HEK293 (cell line): ENCODE measurements around the gene SUFU.

Source experiments
- CTCF ChIA-PET: fragments of 350-600 bp; formaldehyde crosslinking; extraction: SDS; loops from one replicate; lab custom pipeline; 2021; ENCODE audit warnings: antibody characterized with exemption; lab: Yijun Ruan, JAX
- POLR2A ChIA-PET: fragments of 300-600 bp; formaldehyde crosslinking; extraction: SDS; loops from one replicate; lab custom pipeline; 2020; ENCODE audit warnings: antibody characterized with exemption, inconsistent platforms; lab: Yijun Ruan, JAX
- H3K27ac ChIP-seq: fragments of 200-500 bp; sonication (Bioruptor generic); 2 replicates; pipeline ENCODE4 v1.5.1; 2014; ENCODE audit warnings: low read depth, low read length, control low read depth, inconsistent platforms; ENCODE audit errors: extremely low read depth
- H3K36me3 ChIP-seq, 2 experiments: fragments of 200-500 bp in 1 of 2; sonication (Bioruptor generic) in 1 of 2; 1 replicate in 1 of 2; 2 replicates in 1 of 2; pipeline ENCODE4 v1.5.1; 2014 to 2017; ENCODE audit warnings: inconsistent platforms in 2 of 2, low read length in 2 of 2; ENCODE audit not compliant: control insufficient read depth in 2 of 2, insufficient read depth in 1 of 2
- H3K4me1 ChIP-seq: fragments of 200-500 bp; sonication (Bioruptor generic); 2 replicates; pipeline ENCODE4 v1.5.1; 2014; ENCODE audit warnings: mild to moderate bottlenecking, low read length, inconsistent platforms; ENCODE audit not compliant: control insufficient read depth, insufficient read depth
- H3K4me3 ChIP-seq: 2 replicates; pipeline ENCODE4 v1.5.1; 2011; ENCODE audit warnings: low read depth, mild to moderate bottlenecking, control low read depth, low read length, moderate library complexity
- H3K9me3 ChIP-seq: fragments of 200-500 bp; sonication (Bioruptor generic); 2 replicates; pipeline ENCODE4 v1.5.1; 2014; ENCODE audit warnings: low read depth, low read length, inconsistent platforms; ENCODE audit not compliant: control insufficient read depth, insufficient read depth
- ELK4 ChIP-seq: IDR thresholded peaks from 2 replicates; pipeline ENCODE4 v1.6.1; 2011; ENCODE audit warnings: mild to moderate bottlenecking, low read depth, low read length, borderline replicate concordance
- KLF10 ChIP-seq: fragments of 450-650 bp; IDR thresholded peaks from 2 replicates; pipeline ENCODE4 v1.5.1; 2018; ENCODE audit warnings: missing biosample characterization, mild to moderate bottlenecking, missing genetic modification characterization
- OSR2 ChIP-seq: fragments of 450-650 bp; formaldehyde crosslinking; IDR thresholded peaks from 2 replicates; pipeline ENCODE4 v1.5.1; 2016; ENCODE audit warnings: missing biosample characterization, missing genetic modification characterization
- SCRT2 ChIP-seq: fragments of 450-650 bp; formaldehyde crosslinking; IDR thresholded peaks from 2 replicates; pipeline ENCODE4 v1.5.1; 2016; ENCODE audit warnings: missing biosample characterization, missing genetic modification characterization
- SP7 ChIP-seq: fragments of 450-650 bp; formaldehyde crosslinking; IDR thresholded peaks from 2 replicates; pipeline ENCODE4 v1.5.1; 2016; ENCODE audit warnings: missing biosample characterization, missing genetic modification characterization
- ZBTB17 ChIP-seq: fragments of 450-650 bp; formaldehyde crosslinking; IDR thresholded peaks from 2 replicates; pipeline ENCODE4 v1.5.1; 2016; ENCODE audit warnings: missing biosample characterization, missing genetic modification characterization
- ZBTB48 ChIP-seq: fragments of 450-650 bp; formaldehyde crosslinking; IDR thresholded peaks from 2 replicates; pipeline ENCODE4 v1.5.1; 2016; ENCODE audit warnings: missing biosample characterization, missing genetic modification characterization
- ZNF148 ChIP-seq: fragments of 450-650 bp; formaldehyde crosslinking; IDR thresholded peaks from 2 replicates; pipeline ENCODE4 v1.5.0; 2017; ENCODE audit warnings: missing biosample characterization, missing genetic modification characterization, borderline replicate concordance
- ZNF16 ChIP-seq: fragments of 450-650 bp; formaldehyde crosslinking; IDR thresholded peaks from 2 replicates; pipeline ENCODE4 v1.5.1; 2016; ENCODE audit warnings: low read depth, missing biosample characterization, missing genetic modification characterization
- ZNF2 ChIP-seq: fragments of 450-650 bp; formaldehyde crosslinking; IDR thresholded peaks from 2 replicates; pipeline ENCODE4 v1.5.1; 2016; ENCODE audit warnings: missing biosample characterization, missing genetic modification characterization
- ZNF202 ChIP-seq: fragments of 450-650 bp; formaldehyde crosslinking; IDR thresholded peaks from 2 replicates; pipeline ENCODE4 v1.5.1; 2016; ENCODE audit warnings: missing biosample characterization, missing genetic modification characterization, borderline replicate concordance
- ZNF266 ChIP-seq: fragments of 450-650 bp; formaldehyde crosslinking; IDR thresholded peaks from 2 replicates; pipeline ENCODE4 v1.5.1; 2016; ENCODE audit warnings: missing biosample characterization, missing genetic modification characterization, low read depth
- ZNF561 ChIP-seq: fragments of 450-650 bp; IDR thresholded peaks from 2 replicates; pipeline ENCODE4 v1.5.1; 2018; ENCODE audit warnings: missing biosample characterization, missing genetic modification characterization, borderline replicate concordance
- ZNF600 ChIP-seq: fragments of 450-650 bp; formaldehyde crosslinking; IDR thresholded peaks from 2 replicates; pipeline ENCODE4 v1.5.1; 2016; ENCODE audit warnings: missing biosample characterization, missing genetic modification characterization
- ZNF623 ChIP-seq: fragments of 450-650 bp; formaldehyde crosslinking; IDR thresholded peaks from 2 replicates; pipeline ENCODE4 v1.5.1; 2016; ENCODE audit warnings: missing biosample characterization, missing genetic modification characterization
- ZNF624 ChIP-seq: fragments of 450-650 bp; formaldehyde crosslinking; IDR thresholded peaks from 2 replicates; pipeline ENCODE4 v1.5.1; 2017; ENCODE audit warnings: missing biosample characterization, missing genetic modification characterization
- ZNF626 ChIP-seq: fragments of 450-650 bp; sonication (Bioruptor Pico); formaldehyde crosslinking; IDR thresholded peaks from 2 replicates; pipeline ENCODE4 v1.5.1; 2018; ENCODE audit warnings: missing biosample characterization, missing genetic modification characterization, inconsistent platforms
- ZNF654 ChIP-seq: fragments of 450-650 bp; formaldehyde crosslinking; IDR thresholded peaks from 2 replicates; pipeline ENCODE4 v1.5.1; 2016; ENCODE audit warnings: low read depth, missing biosample characterization, missing genetic modification characterization
- ZNF677 ChIP-seq: fragments of 450-650 bp; IDR thresholded peaks from 2 replicates; pipeline ENCODE4 v1.5.0; 2018; ENCODE audit warnings: missing biosample characterization, mild to moderate bottlenecking, missing genetic modification characterization, moderate library complexity
- ZNF791 ChIP-seq: fragments of 450-650 bp; formaldehyde crosslinking; IDR thresholded peaks from 2 replicates; pipeline ENCODE4 v1.5.1; 2016; ENCODE audit warnings: missing biosample characterization, missing genetic modification characterization
- ZNF843 ChIP-seq: fragments of 450-650 bp; formaldehyde crosslinking; IDR thresholded peaks from 2 replicates; pipeline ENCODE4 v1.5.1; 2016; ENCODE audit warnings: missing biosample characterization, missing genetic modification characterization
- TF ChIP-seq, protein P1 (sequence below): fragments of 450-650 bp; formaldehyde crosslinking; IDR thresholded peaks from 2 replicates; pipeline ENCODE4 v1.5.1; 2016; ENCODE audit warnings: missing biosample characterization, missing genetic modification characterization
- TF ChIP-seq, protein P2 (sequence below): fragments of 450-650 bp; formaldehyde crosslinking; IDR thresholded peaks from 2 replicates; pipeline ENCODE4 v1.5.1; 2016; ENCODE audit warnings: missing biosample characterization, missing genetic modification characterization

The SUFU gene

DNA sequence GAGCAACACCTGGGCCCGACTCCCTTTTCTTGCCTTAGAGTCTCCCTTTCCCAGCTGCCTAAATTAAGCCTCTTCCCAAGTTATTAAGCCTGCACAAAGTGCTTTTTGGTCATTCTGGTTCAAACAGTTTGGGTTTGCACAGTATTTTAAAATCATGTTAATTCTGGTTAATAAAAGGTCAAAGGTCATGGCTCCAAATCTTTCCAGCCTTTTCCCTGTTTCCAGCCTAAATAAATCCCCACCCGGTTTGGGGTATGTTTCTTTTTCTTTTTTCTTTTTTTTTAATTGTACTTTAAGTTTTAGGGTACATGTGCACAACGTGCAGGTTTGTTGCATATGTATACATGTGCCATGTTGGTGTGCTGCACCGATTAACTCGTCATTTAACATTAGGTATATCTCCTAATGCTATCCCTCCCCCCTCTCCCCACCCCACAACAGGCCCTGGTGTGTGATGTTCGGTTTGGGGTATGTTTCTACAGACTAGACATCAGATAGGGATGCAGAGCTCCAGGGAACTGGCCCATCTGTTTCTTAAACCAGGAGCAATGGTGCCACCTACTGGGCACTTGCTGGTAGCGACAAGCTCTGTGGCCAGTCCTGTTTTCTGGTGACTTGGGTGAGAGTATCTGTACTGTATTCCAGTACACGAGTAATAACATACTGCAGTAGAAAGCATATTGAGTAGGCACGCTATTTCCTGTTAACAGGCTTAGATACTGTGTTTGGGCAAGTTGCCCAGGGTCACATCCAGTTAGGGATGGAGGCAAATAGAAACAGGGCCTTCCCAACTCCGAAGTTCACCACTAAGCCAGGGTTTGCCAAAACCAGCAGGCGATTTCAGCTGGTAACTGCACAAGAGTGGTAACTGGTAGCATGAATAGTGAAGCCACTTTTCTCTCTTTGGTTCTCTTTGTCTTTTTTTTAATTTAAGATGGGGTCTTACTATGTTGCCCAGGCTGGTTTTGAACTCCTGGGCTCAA is 80.0 kb downstream of the SUFU start:
- POLR2A ChIA-PET, result interaction anchor here (0.6 to 2.0 kb wide), 5 partner anchors 58 to 354 kb away, joined by 3 to 22 read pairs (median 4); partner anchors contain the start of genes ACTR1A, CUEDC2 and SUFU
- CTCF ChIA-PET, result interaction anchor here (0.5 to 6.1 kb wide), 58 partner anchors 8 to 858 kb away, joined by 3 to 83 read pairs (median 4); partner anchors contain the start of genes ACTR1A, CUEDC2, GBF1 and SUFU

GRCh38 chr10:102585026-102585425 is 81.3 kb downstream of the SUFU start:
- H3K27ac ChIP-seq, result no peak overlapping the region

More for the DNA sequence above, 80.0 kb downstream of the SUFU start:
- TF ChIP-seq ZNF677 (tag by site-specific recombination) (no peak), SP7 (tag by site-specific recombination) (0 out of 2 replicates have a peak, but pooled peaks have one; percentile 20), SCRT2 (peak; percentile 41; the same call in 1 of the 2 replicates), ZNF561 (tag by site-specific recombination) (0 out of 2 replicates have a peak, but pooled peaks have one; percentile 22), ZNF654 (tag by site-specific recombination) (peak; percentile 99), ZNF843 (tag by site-specific recombination) (no peak), ELK4 (no peak), ZNF626 (tag by site-specific recombination) (no peak), ZBTB17 (tag by site-specific recombination) (peak; percentile 45; the same call in 1 of the 2 replicates), ZNF266 (tag by site-specific recombination) (no peak), ZNF600 (tag by site-specific recombination) (peak; percentile 62), ZNF2 (0 out of 2 replicates have a peak, but pooled peaks have one; percentile 28), ZBTB48 (tag by site-specific recombination) (peak; percentile 85), ZNF16 (tag by site-specific recombination) (no peak)
- TF ChIP-seq, protein P1, sequence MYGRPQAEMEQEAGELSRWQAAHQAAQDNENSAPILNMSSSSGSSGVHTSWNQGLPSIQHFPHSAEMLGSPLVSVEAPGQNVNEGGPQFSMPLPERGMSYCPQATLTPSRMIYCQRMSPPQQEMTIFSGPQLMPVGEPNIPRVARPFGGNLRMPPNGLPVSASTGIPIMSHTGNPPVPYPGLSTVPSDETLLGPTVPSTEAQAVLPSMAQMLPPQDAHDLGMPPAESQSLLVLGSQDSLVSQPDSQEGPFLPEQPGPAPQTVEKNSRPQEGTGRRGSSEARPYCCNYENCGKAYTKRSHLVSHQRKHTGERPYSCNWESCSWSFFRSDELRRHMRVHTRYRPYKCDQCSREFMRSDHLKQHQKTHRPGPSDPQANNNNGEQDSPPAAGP (tag by site-specific recombination), result 0 out of 2 replicates have a peak, but pooled peaks have one; percentile 14
- TF ChIP-seq, protein P2, sequence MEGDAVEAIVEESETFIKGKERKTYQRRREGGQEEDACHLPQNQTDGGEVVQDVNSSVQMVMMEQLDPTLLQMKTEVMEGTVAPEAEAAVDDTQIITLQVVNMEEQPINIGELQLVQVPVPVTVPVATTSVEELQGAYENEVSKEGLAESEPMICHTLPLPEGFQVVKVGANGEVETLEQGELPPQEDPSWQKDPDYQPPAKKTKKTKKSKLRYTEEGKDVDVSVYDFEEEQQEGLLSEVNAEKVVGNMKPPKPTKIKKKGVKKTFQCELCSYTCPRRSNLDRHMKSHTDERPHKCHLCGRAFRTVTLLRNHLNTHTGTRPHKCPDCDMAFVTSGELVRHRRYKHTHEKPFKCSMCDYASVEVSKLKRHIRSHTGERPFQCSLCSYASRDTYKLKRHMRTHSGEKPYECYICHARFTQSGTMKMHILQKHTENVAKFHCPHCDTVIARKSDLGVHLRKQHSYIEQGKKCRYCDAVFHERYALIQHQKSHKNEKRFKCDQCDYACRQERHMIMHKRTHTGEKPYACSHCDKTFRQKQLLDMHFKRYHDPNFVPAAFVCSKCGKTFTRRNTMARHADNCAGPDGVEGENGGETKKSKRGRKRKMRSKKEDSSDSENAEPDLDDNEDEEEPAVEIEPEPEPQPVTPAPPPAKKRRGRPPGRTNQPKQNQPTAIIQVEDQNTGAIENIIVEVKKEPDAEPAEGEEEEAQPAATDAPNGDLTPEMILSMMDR (tag by site-specific recombination), result peak; percentile 76
- Histone ChIP-seq H3K4me3 (no peak overlapping the region), H3K27ac (no peak overlapping the region), H3K9me3 (no peaks in the 10 kb centered on the region), H3K4me1 (peaks cover 15% of the 10 kb centered on the region), H3K36me3 (no peaks in the 10 kb centered on the region)

More at GRCh38 chr10:102585026-102585425, 81.3 kb downstream of the SUFU start:
- Histone ChIP-seq H3K36me3 (no peaks in the 10 kb centered on the region), H3K4me1 (peaks cover 7% of the 10 kb centered on the region), H3K4me3 (no peak overlapping the region), H3K9me3 (no peaks in the 10 kb centered on the region)
- CTCF ChIA-PET, result interaction anchor here (0.6 to 1.9 kb wide), 6 partner anchors 10 to 356 kb away, joined by 3 to 14 read pairs (median 3); partner anchors contain the start of gene ACTR1A
- no peak for TF ChIP-seq ZNF202 (tag by site-specific recombination)
- TF ChIP-seq ZNF623 (tag by site-specific recombination), result no peak
- no peak for TF ChIP-seq ZNF626 (tag by site-specific recombination)
- no peak for TF ChIP-seq ZNF654 (tag by site-specific recombination)
- no peak for TF ChIP-seq ZNF791 (tag by site-specific recombination)
- no peak for TF ChIP-seq ZNF148 (tag by site-specific recombination)
- no peak for TF ChIP-seq OSR2 (tag by site-specific recombination)
- TF ChIP-seq ZNF600 (tag by site-specific recombination), result no peak
- no peak for TF ChIP-seq KLF10 (tag by site-specific recombination)
- TF ChIP-seq ZNF624 (tag by site-specific recombination), result no peak
- POLR2A ChIA-PET, result no interaction called here
